ENCODE data around the gene SIGLEC11.

DNA sequence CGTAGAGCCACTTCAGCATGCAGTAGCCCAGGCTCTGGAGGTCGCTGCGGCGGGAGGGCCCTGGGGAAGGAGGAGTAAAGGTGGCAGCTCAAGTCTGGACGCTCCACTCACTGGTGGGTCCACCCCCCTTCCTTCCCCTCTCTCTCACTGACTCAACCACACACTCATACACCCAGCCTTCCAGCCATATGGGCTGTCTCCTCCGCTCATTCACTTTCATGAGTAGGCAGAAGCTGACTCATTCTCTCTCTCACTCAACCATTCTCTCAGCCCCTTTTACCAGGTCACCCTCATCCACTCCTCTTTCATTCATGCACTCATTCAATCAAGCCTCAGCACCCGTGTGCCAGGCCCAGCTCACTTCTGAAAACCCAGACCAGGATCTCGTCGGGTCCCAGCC is 27.5 kb upstream of the SIGLEC11 start:
- TF ChIP-seq, protein P1, sequence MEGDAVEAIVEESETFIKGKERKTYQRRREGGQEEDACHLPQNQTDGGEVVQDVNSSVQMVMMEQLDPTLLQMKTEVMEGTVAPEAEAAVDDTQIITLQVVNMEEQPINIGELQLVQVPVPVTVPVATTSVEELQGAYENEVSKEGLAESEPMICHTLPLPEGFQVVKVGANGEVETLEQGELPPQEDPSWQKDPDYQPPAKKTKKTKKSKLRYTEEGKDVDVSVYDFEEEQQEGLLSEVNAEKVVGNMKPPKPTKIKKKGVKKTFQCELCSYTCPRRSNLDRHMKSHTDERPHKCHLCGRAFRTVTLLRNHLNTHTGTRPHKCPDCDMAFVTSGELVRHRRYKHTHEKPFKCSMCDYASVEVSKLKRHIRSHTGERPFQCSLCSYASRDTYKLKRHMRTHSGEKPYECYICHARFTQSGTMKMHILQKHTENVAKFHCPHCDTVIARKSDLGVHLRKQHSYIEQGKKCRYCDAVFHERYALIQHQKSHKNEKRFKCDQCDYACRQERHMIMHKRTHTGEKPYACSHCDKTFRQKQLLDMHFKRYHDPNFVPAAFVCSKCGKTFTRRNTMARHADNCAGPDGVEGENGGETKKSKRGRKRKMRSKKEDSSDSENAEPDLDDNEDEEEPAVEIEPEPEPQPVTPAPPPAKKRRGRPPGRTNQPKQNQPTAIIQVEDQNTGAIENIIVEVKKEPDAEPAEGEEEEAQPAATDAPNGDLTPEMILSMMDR (conservative IDR thresholded peaks at IDR 0.05; ENCODE audit: low read depth in 2 of 2), result no peak
- TF ChIP-seq CREB1 (CRISPR knock-in tag; IDR thresholded peaks at IDR 0.05; ENCODE audit: low read depth) (no peak), EZH2phosphoT487 (IDR thresholded peaks at IDR 0.05; ENCODE audit: unreplicated experiment) (no peak), ZNF114 (CRISPR knock-in tag; IDR thresholded peaks at IDR 0.05) (no peak), EZH2 (IDR thresholded peaks at IDR 0.05; ENCODE audit: low read depth, unreplicated experiment) (no peak), POLR2AphosphoS5 (IDR thresholded peaks at IDR 0.05; ENCODE audit: low read depth) (no peak), NANOG (IDR thresholded peaks at IDR 0.05; ENCODE audit: borderline replicate concordance) (no peak), JUNB (IDR thresholded peaks at IDR 0.05; ENCODE audit: unreplicated experiment) (no peak), STAT1 (IDR thresholded peaks at IDR 0.05; ENCODE audit: unreplicated experiment) (no peak), ZNF331 (CRISPR knock-in tag; IDR thresholded peaks at IDR 0.05; ENCODE audit: low read depth) (no peak)
- TF ChIP-seq, protein P2, sequence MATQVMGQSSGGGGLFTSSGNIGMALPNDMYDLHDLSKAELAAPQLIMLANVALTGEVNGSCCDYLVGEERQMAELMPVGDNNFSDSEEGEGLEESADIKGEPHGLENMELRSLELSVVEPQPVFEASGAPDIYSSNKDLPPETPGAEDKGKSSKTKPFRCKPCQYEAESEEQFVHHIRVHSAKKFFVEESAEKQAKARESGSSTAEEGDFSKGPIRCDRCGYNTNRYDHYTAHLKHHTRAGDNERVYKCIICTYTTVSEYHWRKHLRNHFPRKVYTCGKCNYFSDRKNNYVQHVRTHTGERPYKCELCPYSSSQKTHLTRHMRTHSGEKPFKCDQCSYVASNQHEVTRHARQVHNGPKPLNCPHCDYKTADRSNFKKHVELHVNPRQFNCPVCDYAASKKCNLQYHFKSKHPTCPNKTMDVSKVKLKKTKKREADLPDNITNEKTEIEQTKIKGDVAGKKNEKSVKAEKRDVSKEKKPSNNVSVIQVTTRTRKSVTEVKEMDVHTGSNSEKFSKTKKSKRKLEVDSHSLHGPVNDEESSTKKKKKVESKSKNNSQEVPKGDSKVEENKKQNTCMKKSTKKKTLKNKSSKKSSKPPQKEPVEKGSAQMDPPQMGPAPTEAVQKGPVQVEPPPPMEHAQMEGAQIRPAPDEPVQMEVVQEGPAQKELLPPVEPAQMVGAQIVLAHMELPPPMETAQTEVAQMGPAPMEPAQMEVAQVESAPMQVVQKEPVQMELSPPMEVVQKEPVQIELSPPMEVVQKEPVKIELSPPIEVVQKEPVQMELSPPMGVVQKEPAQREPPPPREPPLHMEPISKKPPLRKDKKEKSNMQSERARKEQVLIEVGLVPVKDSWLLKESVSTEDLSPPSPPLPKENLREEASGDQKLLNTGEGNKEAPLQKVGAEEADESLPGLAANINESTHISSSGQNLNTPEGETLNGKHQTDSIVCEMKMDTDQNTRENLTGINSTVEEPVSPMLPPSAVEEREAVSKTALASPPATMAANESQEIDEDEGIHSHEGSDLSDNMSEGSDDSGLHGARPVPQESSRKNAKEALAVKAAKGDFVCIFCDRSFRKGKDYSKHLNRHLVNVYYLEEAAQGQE (IDR thresholded peaks at IDR 0.05; ENCODE audit: unreplicated experiment), result no peak
- TF ChIP-seq, protein P3, sequence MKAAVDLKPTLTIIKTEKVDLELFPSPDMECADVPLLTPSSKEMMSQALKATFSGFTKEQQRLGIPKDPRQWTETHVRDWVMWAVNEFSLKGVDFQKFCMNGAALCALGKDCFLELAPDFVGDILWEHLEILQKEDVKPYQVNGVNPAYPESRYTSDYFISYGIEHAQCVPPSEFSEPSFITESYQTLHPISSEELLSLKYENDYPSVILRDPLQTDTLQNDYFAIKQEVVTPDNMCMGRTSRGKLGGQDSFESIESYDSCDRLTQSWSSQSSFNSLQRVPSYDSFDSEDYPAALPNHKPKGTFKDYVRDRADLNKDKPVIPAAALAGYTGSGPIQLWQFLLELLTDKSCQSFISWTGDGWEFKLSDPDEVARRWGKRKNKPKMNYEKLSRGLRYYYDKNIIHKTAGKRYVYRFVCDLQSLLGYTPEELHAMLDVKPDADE (IDR thresholded peaks at IDR 0.05), result no peak
